Stomach smooth muscle (tissue), 2 donors: Measurements from ENCODE around the gene FDPS.

Experiments used
- H3K27ac ChIP-seq: one replicate; pipeline ENCODE4 v1.7.0; 2013; ENCODE audit warnings: mild to moderate bottlenecking, low read length, inconsistent platforms
- H3K27me3 ChIP-seq, 2 donors: one replicate each; pipeline ENCODE4 v1.7.0; 2013; ENCODE audit warnings: low read length in 2 of 2; ENCODE audit not compliant: insufficient read depth in 2 of 2, control insufficient read depth in 1 of 2
- H3K36me3 ChIP-seq, 2 donors: one replicate each; pipeline ENCODE4 v1.7.0; 2013; ENCODE audit warnings: low read length in 2 of 2; ENCODE audit not compliant: control insufficient read depth in 2 of 2, insufficient read depth in 2 of 2
- H3K4me1 ChIP-seq: one replicate; pipeline ENCODE4 v1.7.0; 2013; ENCODE audit warnings: low read length; ENCODE audit not compliant: control insufficient read depth, insufficient read depth
- H3K4me3 ChIP-seq, 2 donors: one replicate each; pipeline ENCODE4 v1.7.0; 2013; ENCODE audit warnings: low read length in 2 of 2
- H3K9ac ChIP-seq, 2 donors: one replicate each; pipeline ENCODE4 v1.7.0; 2013; ENCODE audit warnings: low read length in 2 of 2, mild to moderate bottlenecking in 1 of 2
- H3K9me3 ChIP-seq, 2 donors: one replicate each; pipeline ENCODE4 v1.7.0; 2013; ENCODE audit warnings: low read length in 2 of 2; ENCODE audit not compliant: control insufficient read depth in 2 of 2
- donor health status: healthy.
- donor health status: Pancreatic carcinoma.

Gene FDPS

GRCh38 chr1:155320661-155321617 lies 12.3 kb downstream of the FDPS start, which contains the start of gene RUSC1:
Gene RUSC1 (plus strand): TSS chr1:155320894. CDS start chr1:155321774, 880 bp downstream.
- Histone ChIP-seq H3K27ac (peak within 1 kb of the TSS; percentile 88), H3K4me3 (peak within 1 kb of the TSS; percentile 73 to 91), H3K9me3 (no peaks in the 10 kb centered on the region), H3K36me3 (peaks cover 3 to 6% of the 10 kb centered on the region in 2 donors), H3K4me1 (peaks cover 53% of the 10 kb centered on the region), H3K9ac (peak within 1 kb of the TSS; percentile 62 to 71), H3K27me3 (no peaks in the 10 kb centered on the region)

- Histone ChIP-seq H3K27me3 (no peaks in the 10 kb centered on the region), H3K4me3 (peak overlapping the region; percentile 73 to 91), H3K4me1 (peaks cover 55% of the 10 kb centered on the region), H3K36me3 (peaks cover 3 to 9% of the 10 kb centered on the region in 2 donors), H3K9ac (peak overlapping the region; percentile 55 to 62), H3K9me3 (no peaks in the 10 kb centered on the region), H3K27ac (peak overlapping the region; percentile 88)
Measured at GRCh38 chr1:155321639-155322503, 13.2 kb downstream of the FDPS start.

GRCh38 chr1:155322571-155322952 lies 13.9 kb downstream of the FDPS start:
- peaks cover 6 to 10% of the 10 kb centered on the region in 2 donors for H3K36me3 ChIP-seq
- peaks cover 56% of the 10 kb centered on the region for H3K4me1 ChIP-seq

GRCh38 chr1:155322953-155323728 lies 14.5 kb downstream of the FDPS start:
- Histone ChIP-seq H3K36me3 (peaks cover 8 to 13% of the 10 kb centered on the region in 2 donors), H3K27me3 (no peaks in the 10 kb centered on the region), H3K27ac (peak overlapping the region; percentile 88), H3K4me1 (peaks cover 57% of the 10 kb centered on the region), H3K9ac (peak overlapping the region; percentile 72 to 80), H3K9me3 (no peaks in the 10 kb centered on the region), H3K4me3 (peak overlapping the region; percentile 78 to 91)

More at GRCh38 chr1:155322571-155322952, 13.9 kb downstream of the FDPS start:
- H3K27ac ChIP-seq, result peak overlapping the region; percentile 88
- peak overlapping the region; percentile 58 to 62 for H3K9ac ChIP-seq
- no peaks in the 10 kb centered on the region for H3K27me3 ChIP-seq
- peak overlapping the region; percentile 73 to 91 for H3K4me3 ChIP-seq
- no peaks in the 10 kb centered on the region for H3K9me3 ChIP-seq

- Histone ChIP-seq H3K4me1 (peaks cover 57% of the 10 kb centered on the region), H3K36me3 (peaks cover 8 to 14% of the 10 kb centered on the region in 2 donors)
Measured at GRCh38 chr1:155323729-155324036, 15.0 kb downstream of the FDPS start.

GRCh38 chr1:155324037-155324716 lies 15.5 kb downstream of the FDPS start:
- peaks cover 57% of the 10 kb centered on the region for H3K4me1 ChIP-seq

More at GRCh38 chr1:155323729-155324036, 15.0 kb downstream of the FDPS start:
- no peaks in the 10 kb centered on the region for H3K9me3 ChIP-seq
- peak overlapping the region; percentile 78 to 91 for H3K4me3 ChIP-seq
- H3K27me3 ChIP-seq, result no peaks in the 10 kb centered on the region
- peak overlapping the region; percentile 88 for H3K27ac ChIP-seq
- H3K9ac ChIP-seq, result peak overlapping the region; percentile 78 to 80

GRCh38 chr1:155324717-155325602 lies 16.3 kb downstream of the FDPS start:
- peak overlapping the region; percentile 88 for H3K27ac ChIP-seq
- no peaks in the 10 kb centered on the region for H3K27me3 ChIP-seq
- H3K9me3 ChIP-seq, result no peaks in the 10 kb centered on the region
- peaks cover 5 to 12% of the 10 kb centered on the region in 2 donors for H3K36me3 ChIP-seq
- H3K9ac ChIP-seq, result peak overlapping the region; percentile 75 to 79
- peaks cover 54% of the 10 kb centered on the region for H3K4me1 ChIP-seq
- peak overlapping the region; percentile 78 to 91 for H3K4me3 ChIP-seq

More at GRCh38 chr1:155324037-155324716, 15.5 kb downstream of the FDPS start:
- H3K27ac ChIP-seq, result peak overlapping the region; percentile 88
- peak overlapping the region; percentile 79 to 80 for H3K9ac ChIP-seq
- peaks cover 5 to 12% of the 10 kb centered on the region in 2 donors for H3K36me3 ChIP-seq
- no peaks in the 10 kb centered on the region for H3K9me3 ChIP-seq
- H3K27me3 ChIP-seq, result no peaks in the 10 kb centered on the region
- peak overlapping the region; percentile 78 to 91 for H3K4me3 ChIP-seq

- Histone ChIP-seq H3K9ac (peak overlapping the region in 1 of 2 donors; percentile 75), H3K4me1 (peaks cover 49% of the 10 kb centered on the region), H3K4me3 (peak overlapping the region in 1 of 2 donors; percentile 91), H3K27me3 (no peaks in the 10 kb centered on the region), H3K27ac (peak overlapping the region; percentile 88), H3K9me3 (no peaks in the 10 kb centered on the region), H3K36me3 (peaks cover 5 to 16% of the 10 kb centered on the region in 2 donors)
Measured at GRCh38 chr1:155325603-155325893, 16.9 kb downstream of the FDPS start.

GRCh38 chr1:155326020-155326526 lies 17.4 kb downstream of the FDPS start:
- no peaks in the 10 kb centered on the region for H3K9me3 ChIP-seq
- peak overlapping the region in 1 of 2 donors; percentile 22 for H3K9ac ChIP-seq
- no peak overlapping the region for H3K4me3 ChIP-seq
- H3K4me1 ChIP-seq, result peaks cover 43% of the 10 kb centered on the region
- peaks cover 9 to 21% of the 10 kb centered on the region in 2 donors for H3K36me3 ChIP-seq
- H3K27me3 ChIP-seq, result no peaks in the 10 kb centered on the region
- no peak overlapping the region for H3K27ac ChIP-seq
